AG04449 (cell line): ENCODE measurements around the gene TECRL.

Experiments used
- CTCF ChIA-PET: fragments of 350-600 bp; formaldehyde crosslinking; extraction: SDS; loops from one replicate; lab custom pipeline; 2021; ENCODE audit warnings: antibody characterized with exemption; lab: Yijun Ruan, JAX
- POLR2A ChIA-PET: fragments of 400-600, 350-600 bp; formaldehyde crosslinking; extraction: SDS; loops from one replicate; lab custom pipeline; 2020; ENCODE audit warnings: antibody characterized with exemption, inconsistent platforms; lab: Yijun Ruan, JAX
- DNase-seq: peaks from one replicate; pipeline ENCODE4 v3.0.0-alpha.2; 2010; ENCODE audit warnings: low read depth, low spot score
- H3K4me3 ChIP-seq: 2 replicates; pipeline ENCODE4 v1.5.1; 2011; ENCODE audit warnings: low read depth, mild to moderate bottlenecking, control low read depth, low read length
- TF ChIP-seq, protein P1 (sequence below): IDR thresholded peaks from one replicate; pipeline ENCODE4 v1.5.1; 2011; ENCODE audit warnings: mild to moderate bottlenecking, moderate library complexity, low read length, control low read depth, inconsistent platforms; ENCODE audit not compliant: insufficient read depth; ENCODE audit errors: missing control alignments

Gene TECRL, protein sequence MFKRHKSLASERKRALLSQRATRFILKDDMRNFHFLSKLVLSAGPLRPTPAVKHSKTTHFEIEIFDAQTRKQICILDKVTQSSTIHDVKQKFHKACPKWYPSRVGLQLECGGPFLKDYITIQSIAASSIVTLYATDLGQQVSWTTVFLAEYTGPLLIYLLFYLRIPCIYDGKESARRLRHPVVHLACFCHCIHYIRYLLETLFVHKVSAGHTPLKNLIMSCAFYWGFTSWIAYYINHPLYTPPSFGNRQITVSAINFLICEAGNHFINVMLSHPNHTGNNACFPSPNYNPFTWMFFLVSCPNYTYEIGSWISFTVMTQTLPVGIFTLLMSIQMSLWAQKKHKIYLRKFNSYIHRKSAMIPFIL

DNA sequence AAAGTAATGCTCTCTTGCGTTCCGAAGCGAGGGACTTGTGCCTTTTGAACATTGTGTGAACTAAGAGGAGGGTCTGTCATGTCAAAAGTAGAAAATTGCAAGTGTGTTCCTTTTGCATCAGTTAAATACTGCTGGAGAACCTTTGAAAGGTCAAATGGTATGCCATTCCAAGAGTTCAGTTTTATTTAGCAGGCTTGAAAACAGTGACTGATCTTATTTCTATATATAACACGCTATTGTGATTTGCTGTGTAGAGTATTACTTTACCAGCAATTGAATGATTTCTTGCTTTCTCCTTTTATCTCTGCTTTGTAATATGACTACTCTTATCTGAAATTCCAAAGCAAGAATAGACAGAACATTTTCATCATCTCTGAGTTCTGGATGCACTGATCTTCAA lies at the start of gene TECRL:
TSS of gene TECRL (minus strand) at position 151 of the 400 bp plus-strand sequence. CDS start at position 52, 99 bp downstream.
- POLR2A ChIA-PET, result no interaction called here
- TF ChIP-seq, protein P1, sequence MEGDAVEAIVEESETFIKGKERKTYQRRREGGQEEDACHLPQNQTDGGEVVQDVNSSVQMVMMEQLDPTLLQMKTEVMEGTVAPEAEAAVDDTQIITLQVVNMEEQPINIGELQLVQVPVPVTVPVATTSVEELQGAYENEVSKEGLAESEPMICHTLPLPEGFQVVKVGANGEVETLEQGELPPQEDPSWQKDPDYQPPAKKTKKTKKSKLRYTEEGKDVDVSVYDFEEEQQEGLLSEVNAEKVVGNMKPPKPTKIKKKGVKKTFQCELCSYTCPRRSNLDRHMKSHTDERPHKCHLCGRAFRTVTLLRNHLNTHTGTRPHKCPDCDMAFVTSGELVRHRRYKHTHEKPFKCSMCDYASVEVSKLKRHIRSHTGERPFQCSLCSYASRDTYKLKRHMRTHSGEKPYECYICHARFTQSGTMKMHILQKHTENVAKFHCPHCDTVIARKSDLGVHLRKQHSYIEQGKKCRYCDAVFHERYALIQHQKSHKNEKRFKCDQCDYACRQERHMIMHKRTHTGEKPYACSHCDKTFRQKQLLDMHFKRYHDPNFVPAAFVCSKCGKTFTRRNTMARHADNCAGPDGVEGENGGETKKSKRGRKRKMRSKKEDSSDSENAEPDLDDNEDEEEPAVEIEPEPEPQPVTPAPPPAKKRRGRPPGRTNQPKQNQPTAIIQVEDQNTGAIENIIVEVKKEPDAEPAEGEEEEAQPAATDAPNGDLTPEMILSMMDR, result no peak
- CTCF ChIA-PET, result no interaction called here
- no peak for DNase-seq
- H3K4me3 ChIP-seq, result no peak within 1 kb of the TSS

DNA sequence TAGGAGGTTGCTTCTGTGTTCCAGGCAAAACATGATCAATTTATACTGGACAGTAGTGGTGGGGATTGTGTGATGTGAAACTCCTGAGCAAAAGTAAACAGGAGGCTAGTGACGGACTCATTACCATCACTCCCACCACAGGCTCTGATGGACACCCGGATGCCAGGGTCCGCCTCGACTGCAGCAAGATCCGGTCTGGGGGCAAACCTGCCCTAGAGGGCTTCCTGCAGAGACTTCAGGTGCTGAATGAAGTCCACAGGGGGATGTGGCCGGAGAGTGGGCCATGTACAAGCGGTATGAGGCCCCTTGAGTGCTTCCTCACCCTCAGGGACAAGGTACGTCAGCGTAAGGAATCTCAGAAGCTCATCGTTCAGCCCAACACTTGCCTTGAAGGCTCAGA lies 23.4 kb upstream of the TECRL start:
- no peak for DNase-seq
- CTCF ChIA-PET, result no interaction called here
- POLR2A ChIA-PET, result no interaction called here
- no peak overlapping the region for H3K4me3 ChIP-seq
- TF ChIP-seq, protein P1, result no peak

DNA sequence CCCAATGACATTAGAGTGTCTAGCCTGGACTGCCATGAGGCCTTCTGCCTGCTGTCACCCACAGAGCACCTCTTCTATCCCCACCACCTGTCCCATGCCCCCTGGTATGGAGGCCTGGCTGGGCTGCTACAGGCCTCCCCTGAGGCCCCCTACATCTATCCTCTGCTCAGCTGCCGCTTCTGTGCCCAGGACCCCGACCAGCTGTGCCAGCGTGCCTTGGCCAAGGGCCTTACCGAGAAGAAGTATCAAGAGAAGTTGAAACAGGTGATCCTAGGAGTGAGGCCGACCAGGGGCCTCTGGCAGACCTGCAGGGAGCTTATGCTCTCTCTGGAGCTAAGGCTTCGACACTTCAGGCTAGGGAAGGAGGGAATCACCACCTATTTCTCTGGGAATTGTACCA lies 21.7 kb upstream of the TECRL start:
- H3K4me3 ChIP-seq, result no peak overlapping the region
- CTCF ChIA-PET, result no interaction called here
- TF ChIP-seq, protein P1, result no peak
- DNase-seq, result no peak
- POLR2A ChIA-PET, result no interaction called here

DNA sequence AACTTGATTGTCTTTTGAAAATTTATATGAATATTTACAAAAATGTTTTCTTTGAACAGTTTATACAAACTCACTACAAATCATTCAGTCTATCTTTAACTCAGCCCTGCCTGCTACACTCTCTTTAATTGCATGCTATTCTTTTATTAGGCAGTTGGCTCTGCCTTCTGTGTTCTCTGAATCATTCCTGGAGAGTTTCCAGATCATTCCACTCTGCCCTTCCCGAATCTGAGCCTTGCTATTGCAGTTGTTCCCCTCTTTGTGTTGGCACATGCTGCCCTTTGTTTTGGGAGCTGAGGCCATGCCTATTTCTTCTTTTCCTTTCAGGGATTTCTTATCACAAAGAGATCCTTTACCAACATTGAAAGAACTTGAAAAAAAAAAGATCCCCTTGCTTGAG lies 8.7 kb upstream of the TECRL start:
- TF ChIP-seq, protein P1, result no peak
- no peak for DNase-seq
- ChIA-PET CTCF (no interaction called here), POLR2A (no interaction called here)
- H3K4me3 ChIP-seq, result no peak overlapping the region

DNA sequence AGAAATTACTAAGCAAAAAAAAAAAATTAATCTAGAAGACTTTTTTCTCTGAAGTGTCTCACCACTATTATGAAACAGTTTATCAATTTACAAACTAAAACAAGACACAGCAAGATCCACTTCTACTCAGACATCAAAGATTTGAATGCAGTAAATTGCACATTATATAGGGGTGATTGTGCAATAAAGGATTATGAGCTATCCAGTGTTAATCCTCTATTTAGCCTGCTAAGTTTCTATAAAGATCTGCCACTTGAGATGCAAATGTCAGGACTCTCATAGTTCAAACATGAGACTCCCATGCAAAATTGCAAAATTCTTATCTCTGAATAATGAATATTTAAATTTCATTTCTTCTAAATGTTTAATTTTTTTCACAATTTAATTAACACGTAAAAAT lies 2.2 kb downstream of the TECRL start:
- ChIA-PET CTCF (no interaction called here), POLR2A (no interaction called here)
- TF ChIP-seq, protein P1, result no peak
- no peak for DNase-seq
- no peak overlapping the region for H3K4me3 ChIP-seq

DNA sequence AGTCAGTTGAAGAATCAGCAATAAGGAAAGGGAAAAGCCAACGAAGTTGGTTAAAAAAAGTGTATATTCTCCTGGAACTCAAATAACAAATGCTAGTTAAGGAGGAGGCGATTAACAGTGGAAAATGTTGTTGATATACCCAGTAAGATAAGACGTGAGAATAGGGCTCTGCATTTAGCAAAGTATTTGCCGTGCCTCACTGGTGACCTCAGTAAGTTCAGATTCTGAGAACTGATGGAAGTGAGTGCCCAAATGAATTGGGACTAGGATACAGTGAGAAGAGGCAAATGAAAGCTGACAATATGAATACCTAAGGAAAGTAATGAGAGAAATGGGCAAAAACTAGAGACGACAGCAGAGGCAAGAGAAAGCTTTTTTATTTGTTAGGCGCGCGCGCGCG lies 3.5 kb downstream of the TECRL start:
- H3K4me3 ChIP-seq, result no peak overlapping the region
- ChIA-PET POLR2A (no interaction called here), CTCF (no interaction called here)
- DNase-seq, result no peak
- TF ChIP-seq, protein P1, result no peak
